ENCODE measurements around the gene PHKA2.

Gene PHKA2

DNA sequence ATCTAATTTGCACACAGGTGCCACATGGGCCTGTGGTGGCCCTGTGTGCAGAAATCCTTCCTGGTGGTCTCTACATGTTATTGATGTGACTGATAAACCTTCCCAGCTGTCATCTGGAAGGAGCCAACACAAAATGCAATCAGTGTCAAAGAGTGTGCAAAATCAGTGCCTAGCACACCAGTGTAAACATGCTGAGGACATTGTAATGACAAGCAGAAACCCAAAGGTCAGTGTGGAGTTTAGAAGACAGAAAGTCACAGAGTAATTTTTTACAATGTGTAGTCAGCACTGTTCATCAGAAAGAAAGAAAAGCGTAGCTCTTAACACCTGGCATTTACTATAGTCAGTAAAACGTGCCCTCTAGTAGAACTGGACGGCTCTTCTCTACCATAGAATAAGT is 50.3 kb downstream of the PHKA2 start:
- H3K4me1 ChIP-seq (ENCODE audit: insufficient read depth, low read length), result peaks cover 8% of the 10 kb centered on the region
- no peak overlapping the region for H3K9ac ChIP-seq (ENCODE audit: low read depth, low read length)
- no peaks in the 10 kb centered on the region for H3K9me3 ChIP-seq (ENCODE audit: control insufficient read depth, insufficient read depth, low read length)
- no peaks in the 10 kb centered on the region; the same call in none of the 2 replicates for H3K36me3 ChIP-seq (ENCODE audit: insufficient read depth, low read length)

DNA sequence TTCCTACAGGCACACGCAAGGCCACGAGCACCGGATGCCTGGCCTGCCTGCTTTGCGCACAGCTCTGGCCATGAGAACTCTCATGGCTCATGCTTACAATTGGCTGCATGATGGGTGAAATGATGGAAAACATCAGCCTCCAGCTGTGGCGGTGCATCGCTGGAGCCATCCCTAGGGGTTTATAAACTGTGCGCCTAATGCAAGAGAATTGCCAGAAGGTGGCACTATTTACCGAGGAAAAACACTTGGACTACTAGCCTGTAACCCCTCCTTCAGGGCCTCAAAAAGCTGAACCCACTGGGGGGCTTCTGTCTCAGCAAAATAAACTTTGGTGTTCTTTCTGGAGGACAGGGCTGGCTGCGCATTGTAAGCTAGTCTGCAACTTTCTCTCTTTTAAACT is 51.9 kb downstream of the PHKA2 start:
- no peaks in the 10 kb centered on the region for H3K9me3 ChIP-seq (ENCODE audit: control insufficient read depth, insufficient read depth, low read length)
- H3K4me1 ChIP-seq (ENCODE audit: insufficient read depth, low read length), result no peaks in the 10 kb centered on the region
- H3K9ac ChIP-seq (ENCODE audit: low read depth, low read length), result no peak overlapping the region
- no peaks in the 10 kb centered on the region; the same call in 1 of the 2 replicates for H3K36me3 ChIP-seq (ENCODE audit: insufficient read depth, low read length)

DNA sequence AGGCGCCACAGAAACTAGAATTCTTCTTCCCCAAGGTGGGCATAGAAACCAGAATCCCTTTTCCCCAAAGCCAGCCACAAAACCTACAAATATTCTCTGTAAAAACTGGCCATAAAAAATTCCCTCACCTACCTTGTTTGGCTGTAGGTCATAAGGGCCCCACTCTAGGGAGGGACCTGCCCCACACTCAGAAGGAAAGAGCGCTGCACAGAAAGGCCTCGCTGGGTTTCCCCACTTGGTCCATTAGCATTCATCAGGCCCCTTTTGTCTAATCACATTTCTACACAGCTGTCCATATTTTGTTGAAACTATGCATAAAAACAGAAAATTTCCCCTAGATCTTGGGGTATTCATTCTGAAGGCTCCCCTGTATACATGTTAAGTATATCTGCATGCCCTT is 54.1 kb downstream of the PHKA2 start:
- no peaks in the 10 kb centered on the region for H3K36me3 ChIP-seq (ENCODE audit: insufficient read depth, low read length)
- no peaks in the 10 kb centered on the region for H3K9me3 ChIP-seq (ENCODE audit: control insufficient read depth, insufficient read depth, low read length)
- H3K4me1 ChIP-seq (ENCODE audit: insufficient read depth, low read length), result no peaks in the 10 kb centered on the region
- H3K9ac ChIP-seq (ENCODE audit: low read depth, low read length), result no peak overlapping the region

DNA sequence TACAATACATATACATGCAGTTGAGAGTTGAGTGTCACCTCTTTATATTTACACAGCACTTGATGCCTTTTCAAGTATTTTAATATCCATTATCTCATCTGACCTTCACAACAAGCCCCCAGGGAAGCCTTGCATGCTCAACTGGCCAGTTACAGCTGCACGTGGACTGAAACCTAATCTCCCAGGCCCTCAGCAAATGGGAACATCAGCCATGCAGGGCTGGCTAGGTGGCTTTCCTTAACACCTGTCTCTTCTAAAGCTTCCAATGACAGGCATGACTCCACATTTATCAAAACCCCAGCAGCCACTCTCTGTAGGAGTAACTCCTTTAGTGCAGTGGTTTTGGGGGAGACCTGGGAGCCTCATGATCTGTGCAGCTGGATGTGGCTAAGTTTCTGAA is 56.4 kb downstream of the PHKA2 start:
- H3K36me3 ChIP-seq (ENCODE audit: insufficient read depth, low read length), result peaks cover 4% of the 10 kb centered on the region; the same call in 1 of the 2 replicates
- no peaks in the 10 kb centered on the region for H3K9me3 ChIP-seq (ENCODE audit: control insufficient read depth, insufficient read depth, low read length)
- no peak overlapping the region for H3K9ac ChIP-seq (ENCODE audit: low read depth, low read length)

DNA sequence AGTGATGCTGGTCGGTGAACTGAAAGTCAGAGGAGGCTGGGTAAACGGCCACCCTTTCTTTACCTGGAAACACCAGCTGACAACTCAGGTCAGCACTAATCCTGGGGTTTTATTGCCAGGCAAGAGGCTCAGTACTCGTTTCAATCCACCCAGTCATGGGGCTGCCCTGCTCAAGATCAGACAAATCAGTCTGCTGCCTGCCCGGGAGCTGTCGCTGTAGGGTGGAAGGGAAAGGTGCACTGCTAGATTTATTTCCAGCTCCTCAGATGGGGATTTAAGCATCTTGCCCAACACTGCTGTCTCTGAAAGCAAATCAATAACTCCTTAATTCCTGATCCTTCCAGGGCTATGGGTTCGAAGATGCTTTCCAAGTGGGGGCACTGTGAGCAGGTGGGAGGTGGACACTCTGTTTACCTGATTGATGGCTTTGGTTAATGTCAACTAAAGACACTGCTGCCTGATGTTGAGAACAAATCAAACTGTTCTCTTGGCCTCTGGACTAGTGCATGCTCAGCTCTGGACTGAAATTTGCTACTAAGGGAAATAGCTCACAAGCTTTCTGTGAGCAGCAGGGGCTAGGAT is 59.3 kb downstream of the PHKA2 start:
- no peak overlapping the region for H3K9ac ChIP-seq (ENCODE audit: low read depth, low read length)
- peaks cover 4% of the 10 kb centered on the region; the same call in 1 of the 2 replicates for H3K36me3 ChIP-seq (ENCODE audit: insufficient read depth, low read length)
- no peaks in the 10 kb centered on the region for H3K4me1 ChIP-seq (ENCODE audit: insufficient read depth, low read length)
- H3K9me3 ChIP-seq (ENCODE audit: control insufficient read depth, insufficient read depth, low read length), result no peaks in the 10 kb centered on the region

More for the DNA sequence above, 56.4 kb downstream of the PHKA2 start:
- H3K4me1 ChIP-seq (ENCODE audit: insufficient read depth, low read length), result no peaks in the 10 kb centered on the region

DNA sequence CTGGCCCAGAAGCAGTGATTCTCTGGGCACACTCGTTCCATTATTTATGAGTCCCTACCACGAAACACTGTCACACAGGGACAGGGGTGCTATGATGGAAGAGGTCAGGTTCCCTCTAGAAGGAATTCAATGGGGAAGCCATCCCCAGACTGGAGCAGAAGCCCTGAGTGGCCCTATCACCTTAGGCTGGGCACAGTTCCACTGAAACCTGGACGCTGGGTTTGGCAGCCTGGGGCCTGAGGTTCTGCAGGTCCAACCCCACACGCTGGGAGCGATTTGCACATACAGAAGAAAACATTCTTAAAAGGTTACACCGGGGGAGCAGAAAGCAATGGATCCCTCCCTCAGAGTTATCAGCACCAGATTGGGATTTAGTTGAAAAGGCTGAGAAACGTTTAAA is 63.3 kb downstream of the PHKA2 start:
- no peaks in the 10 kb centered on the region for H3K9me3 ChIP-seq (ENCODE audit: control insufficient read depth, insufficient read depth, low read length)
- no peaks in the 10 kb centered on the region for H3K4me1 ChIP-seq (ENCODE audit: insufficient read depth, low read length)
- H3K9ac ChIP-seq (ENCODE audit: low read depth, low read length), result no peak overlapping the region
- peaks cover 10% of the 10 kb centered on the region for H3K36me3 ChIP-seq (ENCODE audit: insufficient read depth, low read length)

DNA sequence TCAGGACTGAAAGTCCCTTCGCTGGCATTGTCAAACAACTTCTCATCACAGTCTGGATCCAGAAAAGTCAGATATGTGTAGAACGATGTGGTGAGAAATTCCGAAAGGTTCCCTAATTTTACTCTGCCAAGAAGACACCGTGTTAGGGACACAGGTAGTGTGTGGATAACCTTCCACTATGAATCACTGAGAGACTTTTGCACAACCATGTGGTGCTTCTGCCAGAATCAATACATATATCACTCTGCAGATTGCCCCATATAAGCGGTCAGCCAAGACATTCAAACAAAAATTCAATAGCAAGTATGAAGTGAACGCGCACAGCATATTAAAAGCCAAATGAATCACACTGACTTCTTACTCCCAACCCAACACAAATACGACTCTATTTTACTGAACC is 63.8 kb downstream of the PHKA2 start:
- Histone ChIP-seq H3K36me3 (ENCODE audit: insufficient read depth, low read length) (peaks cover 10% of the 10 kb centered on the region), H3K4me1 (ENCODE audit: insufficient read depth, low read length) (no peaks in the 10 kb centered on the region), H3K9me3 (ENCODE audit: control insufficient read depth, insufficient read depth, low read length) (no peaks in the 10 kb centered on the region), H3K9ac (ENCODE audit: low read depth, low read length) (no peak overlapping the region)

DNA sequence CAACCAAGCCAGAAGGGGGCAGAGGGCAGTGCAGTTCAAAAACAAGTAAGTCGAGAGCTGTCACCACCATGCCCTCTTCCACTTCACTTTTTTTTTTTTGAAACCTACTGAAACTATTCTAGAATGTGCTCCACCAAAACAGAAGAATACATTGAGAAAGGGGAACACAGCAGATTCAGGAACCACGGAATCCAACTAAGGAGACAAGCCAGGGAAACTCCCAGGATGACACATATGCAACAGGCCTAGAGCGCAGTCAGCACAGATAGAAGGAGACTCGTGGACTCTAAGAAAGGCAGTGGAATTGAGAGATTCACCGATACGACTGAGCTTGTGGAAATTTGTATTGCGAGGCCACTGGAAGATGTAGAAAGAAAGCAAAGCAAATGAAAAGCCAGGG is 66.1 kb downstream of the PHKA2 start:
- no peaks in the 10 kb centered on the region for H3K9me3 ChIP-seq (ENCODE audit: control insufficient read depth, insufficient read depth, low read length)
- H3K4me1 ChIP-seq (ENCODE audit: insufficient read depth, low read length), result no peaks in the 10 kb centered on the region
- H3K36me3 ChIP-seq (ENCODE audit: insufficient read depth, low read length), result peaks cover 6% of the 10 kb centered on the region
- H3K9ac ChIP-seq (ENCODE audit: low read depth, low read length), result no peak overlapping the region

DNA sequence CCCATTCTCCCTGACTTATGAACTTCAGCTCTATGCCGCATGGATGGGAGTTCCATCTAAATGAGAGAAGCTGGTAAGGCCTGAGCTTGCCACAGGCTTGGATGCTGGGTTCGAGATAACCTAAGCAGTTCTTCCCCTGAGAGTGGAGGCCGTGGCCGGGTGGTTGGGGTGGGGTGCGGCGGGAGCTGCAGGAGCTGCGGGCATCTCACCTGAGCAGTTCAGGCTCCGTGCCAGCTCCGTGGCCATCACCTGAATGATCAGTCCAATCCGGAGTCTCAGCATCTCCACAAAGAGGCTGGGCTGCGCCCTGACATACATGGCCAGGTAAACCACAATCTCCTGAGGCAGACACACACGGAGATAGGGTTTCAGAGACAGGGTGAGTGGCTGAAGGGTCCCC is 77.6 kb downstream of the PHKA2 start:
- Histone ChIP-seq H3K4me1 (ENCODE audit: insufficient read depth, low read length) (no peaks in the 10 kb centered on the region), H3K36me3 (ENCODE audit: insufficient read depth, low read length) (peaks cover 3% of the 10 kb centered on the region; the same call in 1 of the 2 replicates), H3K9ac (ENCODE audit: low read depth, low read length) (no peak overlapping the region), H3K9me3 (ENCODE audit: control insufficient read depth, insufficient read depth, low read length) (no peaks in the 10 kb centered on the region)

DNA sequence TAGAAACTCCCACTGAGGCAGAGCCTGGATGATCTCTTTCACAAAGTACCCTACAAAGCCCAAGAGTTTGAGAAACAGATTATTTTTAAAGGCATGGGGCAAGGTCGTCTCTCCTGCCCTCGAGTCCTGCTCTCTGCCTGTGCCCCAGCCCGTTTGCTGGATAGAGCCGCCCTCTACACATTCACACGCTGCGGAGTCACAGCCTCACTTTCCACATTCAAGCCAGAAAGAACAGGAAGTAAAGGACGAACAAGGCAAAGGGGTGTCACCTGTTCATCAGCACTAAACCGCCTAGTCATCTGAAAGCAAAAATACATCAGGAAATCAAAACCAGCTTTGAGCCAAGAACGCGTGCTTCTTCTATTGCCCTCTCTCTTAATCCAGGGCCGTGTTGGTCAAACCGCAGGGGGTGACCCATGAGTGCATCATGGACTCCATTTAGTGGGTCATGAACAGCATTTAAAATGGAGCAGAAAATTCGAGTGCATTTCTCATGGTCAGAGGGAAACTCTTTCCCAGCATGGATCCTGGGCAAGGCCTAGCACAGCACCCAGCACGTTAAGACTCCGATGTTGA is 83.4 kb downstream of the PHKA2 start:
- H3K9ac ChIP-seq (ENCODE audit: low read depth, low read length), result no peak overlapping the region
- H3K36me3 ChIP-seq (ENCODE audit: insufficient read depth, low read length), result no peaks in the 10 kb centered on the region
- no peaks in the 10 kb centered on the region for H3K9me3 ChIP-seq (ENCODE audit: control insufficient read depth, insufficient read depth, low read length)
- H3K4me1 ChIP-seq (ENCODE audit: insufficient read depth, low read length), result peaks cover 4% of the 10 kb centered on the region; the same call in 1 of the 2 replicates

DNA sequence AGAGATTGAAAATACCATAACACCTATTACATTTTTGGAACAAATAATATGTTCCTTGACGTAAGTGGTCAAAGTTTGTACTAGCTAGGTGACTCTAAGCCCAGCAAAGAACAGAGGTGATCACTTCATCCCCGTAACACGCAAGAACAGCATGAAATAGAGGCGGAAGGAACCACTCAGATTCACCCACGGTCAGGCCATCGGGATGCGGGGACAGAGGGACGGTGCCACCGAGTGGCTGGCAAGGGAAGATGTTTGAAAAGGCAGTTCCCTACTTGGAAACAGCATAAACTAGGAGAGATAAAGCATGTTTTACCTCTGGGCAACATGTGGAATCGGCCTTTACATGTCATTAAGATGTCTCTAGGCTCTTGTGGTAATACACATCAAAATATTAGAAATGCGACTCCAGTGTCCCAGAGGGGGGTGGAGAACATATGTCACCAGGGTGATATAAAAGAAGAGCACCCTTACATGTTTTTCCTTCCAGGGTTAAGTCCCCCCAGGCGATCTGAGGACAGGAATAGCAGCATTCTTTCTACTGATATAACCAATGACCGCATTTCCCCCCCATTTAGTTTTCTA is 84.0 kb downstream of the PHKA2 start:
- Histone ChIP-seq H3K9me3 (ENCODE audit: control insufficient read depth, insufficient read depth, low read length) (no peaks in the 10 kb centered on the region), H3K36me3 (ENCODE audit: insufficient read depth, low read length) (no peaks in the 10 kb centered on the region), H3K4me1 (ENCODE audit: insufficient read depth, low read length) (peaks cover 4% of the 10 kb centered on the region; the same call in 1 of the 2 replicates), H3K9ac (ENCODE audit: low read depth, low read length) (no peak overlapping the region)

DNA sequence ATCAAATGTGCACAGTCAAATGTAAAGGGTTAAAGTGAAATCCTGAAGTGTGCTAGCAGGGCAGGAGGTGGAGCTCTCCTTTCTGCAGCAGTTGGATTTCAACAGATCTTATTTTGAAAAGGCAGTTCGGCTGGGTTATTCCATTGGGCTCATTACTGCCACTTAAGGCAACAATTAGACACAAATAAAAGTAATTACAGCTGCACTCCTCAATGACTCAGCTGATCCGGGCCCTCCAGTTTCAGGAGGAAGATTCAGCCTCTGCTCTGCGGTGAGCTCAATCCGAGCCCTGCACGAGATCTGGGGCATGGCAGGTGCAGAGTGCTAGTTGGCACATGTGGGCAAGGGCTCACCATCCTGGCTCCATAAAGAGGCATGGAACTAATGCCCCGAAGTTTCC is 85.4 kb downstream of the PHKA2 start:
- peaks cover 4% of the 10 kb centered on the region; the same call in 1 of the 2 replicates for H3K4me1 ChIP-seq (ENCODE audit: insufficient read depth, low read length)
- H3K9ac ChIP-seq (ENCODE audit: low read depth, low read length), result no peak overlapping the region
- H3K36me3 ChIP-seq (ENCODE audit: insufficient read depth, low read length), result no peaks in the 10 kb centered on the region
- H3K9me3 ChIP-seq (ENCODE audit: control insufficient read depth, insufficient read depth, low read length), result no peaks in the 10 kb centered on the region

DNA sequence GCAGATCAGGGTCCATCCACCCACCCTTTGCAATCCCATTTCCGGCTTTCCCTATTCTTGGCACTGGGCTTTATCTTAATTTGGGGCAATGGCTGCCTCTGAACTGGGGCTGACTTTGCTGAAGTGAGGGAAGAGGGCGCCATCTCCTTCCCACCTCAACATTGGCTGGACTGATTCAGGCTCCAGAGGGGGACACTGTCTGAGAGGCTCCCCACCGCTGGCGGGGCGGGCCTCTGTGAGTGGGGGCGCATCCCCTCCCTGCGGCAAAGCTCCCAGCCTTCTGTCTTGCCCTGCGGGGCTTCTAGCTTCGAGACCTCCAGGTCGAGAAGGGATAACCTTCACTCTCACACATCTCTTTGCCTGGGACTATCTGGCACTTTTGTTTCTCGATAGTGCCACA is 85.8 kb downstream of the PHKA2 start:
- H3K9me3 ChIP-seq (ENCODE audit: control insufficient read depth, insufficient read depth, low read length), result no peaks in the 10 kb centered on the region
- peaks cover 4% of the 10 kb centered on the region; the same call in 1 of the 2 replicates for H3K4me1 ChIP-seq (ENCODE audit: insufficient read depth, low read length)
- no peaks in the 10 kb centered on the region for H3K36me3 ChIP-seq (ENCODE audit: insufficient read depth, low read length)
- H3K9ac ChIP-seq (ENCODE audit: low read depth, low read length), result no peak overlapping the region

DNA sequence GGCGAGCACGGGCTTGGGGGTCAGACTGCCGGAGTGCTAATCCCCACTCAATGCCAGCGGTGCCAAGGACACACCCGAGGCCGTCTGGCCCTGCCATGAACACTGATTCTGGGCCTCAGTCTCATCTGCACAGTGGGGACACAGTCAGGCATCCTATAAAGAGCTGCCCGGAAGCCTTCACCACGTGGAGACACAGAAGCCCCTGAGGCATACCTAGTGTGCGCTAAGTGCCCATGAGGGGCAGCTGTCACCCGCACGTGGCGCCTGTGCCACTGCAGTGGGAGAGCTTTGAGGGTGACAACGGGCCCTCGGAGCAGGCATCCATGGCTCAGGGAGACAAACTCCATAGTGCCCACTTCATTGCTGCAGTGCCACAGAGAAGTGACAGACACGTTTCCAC is 86.3 kb downstream of the PHKA2 start:
- H3K4me1 ChIP-seq (ENCODE audit: insufficient read depth, low read length), result peaks cover 4% of the 10 kb centered on the region; the same call in 1 of the 2 replicates
- no peaks in the 10 kb centered on the region for H3K36me3 ChIP-seq (ENCODE audit: insufficient read depth, low read length)
- H3K9me3 ChIP-seq (ENCODE audit: control insufficient read depth, insufficient read depth, low read length), result no peaks in the 10 kb centered on the region
- no peak overlapping the region for H3K9ac ChIP-seq (ENCODE audit: low read depth, low read length)
